ENCODE results near the gene TPSD1.

DNA sequence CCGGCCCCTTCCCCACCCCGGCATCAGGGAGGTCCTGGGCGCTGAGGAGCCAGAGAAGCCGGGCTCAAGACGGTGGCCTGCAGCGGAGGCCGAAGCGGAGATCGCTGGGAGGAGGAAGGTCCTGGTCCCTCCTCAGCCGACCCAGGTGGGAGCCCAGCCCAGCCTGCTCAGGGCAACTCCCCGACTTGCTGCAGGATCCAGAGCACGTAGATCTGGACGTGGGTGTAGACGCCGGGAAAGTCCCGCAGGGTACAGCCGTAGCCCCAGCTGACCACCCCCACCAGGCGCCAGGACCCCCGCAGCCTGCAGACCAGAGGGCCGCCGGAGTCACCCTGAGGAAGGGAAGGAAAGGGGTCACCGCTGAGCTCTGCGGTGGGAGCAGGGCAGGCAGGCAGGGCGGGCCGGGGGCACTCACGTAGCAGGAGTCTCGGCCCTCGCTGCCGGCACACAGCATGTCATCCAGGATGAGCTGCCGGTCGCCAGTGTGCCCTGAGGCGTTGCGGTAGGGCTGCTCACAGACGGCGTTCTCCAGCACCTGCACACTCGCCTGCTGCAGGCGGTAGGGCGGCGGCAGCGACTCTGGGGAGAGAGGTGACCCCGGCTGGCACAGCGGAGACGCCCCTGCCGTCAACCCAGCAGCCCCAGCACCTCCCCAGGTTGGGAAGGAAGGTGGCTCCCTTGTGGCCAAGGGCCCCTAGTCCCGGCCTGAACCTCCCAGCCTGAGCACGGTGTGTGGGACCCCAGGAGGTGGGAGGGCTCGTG, 5.4 kb downstream of the TPSD1 start:
- TF ChIP-seq ESRRA (IDR thresholded peaks at IDR 0.05; ENCODE audit: borderline replicate concordance, low read length) (no peak), POLR2A (IDR thresholded peaks at IDR 0.05; ENCODE audit: low read length) (no peak), NFE2L2 (conservative IDR thresholded peaks at IDR 0.05; ENCODE audit: low read length) (no peak), NR3C1 (IDR thresholded peaks at IDR 0.05) (no peak), HDAC2 (IDR thresholded peaks at IDR 0.05) (no peak), TP53 (CRISPR knock-in tag; IDR thresholded peaks at IDR 0.05) (no peak)
- TF ChIP-seq, protein P1, sequence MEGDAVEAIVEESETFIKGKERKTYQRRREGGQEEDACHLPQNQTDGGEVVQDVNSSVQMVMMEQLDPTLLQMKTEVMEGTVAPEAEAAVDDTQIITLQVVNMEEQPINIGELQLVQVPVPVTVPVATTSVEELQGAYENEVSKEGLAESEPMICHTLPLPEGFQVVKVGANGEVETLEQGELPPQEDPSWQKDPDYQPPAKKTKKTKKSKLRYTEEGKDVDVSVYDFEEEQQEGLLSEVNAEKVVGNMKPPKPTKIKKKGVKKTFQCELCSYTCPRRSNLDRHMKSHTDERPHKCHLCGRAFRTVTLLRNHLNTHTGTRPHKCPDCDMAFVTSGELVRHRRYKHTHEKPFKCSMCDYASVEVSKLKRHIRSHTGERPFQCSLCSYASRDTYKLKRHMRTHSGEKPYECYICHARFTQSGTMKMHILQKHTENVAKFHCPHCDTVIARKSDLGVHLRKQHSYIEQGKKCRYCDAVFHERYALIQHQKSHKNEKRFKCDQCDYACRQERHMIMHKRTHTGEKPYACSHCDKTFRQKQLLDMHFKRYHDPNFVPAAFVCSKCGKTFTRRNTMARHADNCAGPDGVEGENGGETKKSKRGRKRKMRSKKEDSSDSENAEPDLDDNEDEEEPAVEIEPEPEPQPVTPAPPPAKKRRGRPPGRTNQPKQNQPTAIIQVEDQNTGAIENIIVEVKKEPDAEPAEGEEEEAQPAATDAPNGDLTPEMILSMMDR (IDR thresholded peaks at IDR 0.05) = no peak
- TF ChIP-seq, protein P2, sequence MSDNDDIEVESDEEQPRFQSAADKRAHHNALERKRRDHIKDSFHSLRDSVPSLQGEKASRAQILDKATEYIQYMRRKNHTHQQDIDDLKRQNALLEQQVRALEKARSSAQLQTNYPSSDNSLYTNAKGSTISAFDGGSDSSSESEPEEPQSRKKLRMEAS (IDR thresholded peaks at IDR 0.05) = no peak

Measured in A549 (cell line).